ENCODE results near the gene TNK1. TPM values are rescaled to one million over a fixed set of nuclear protein-coding genes. Genes with fewer than 3 reads are reported as not detected.

TNK1 gene
- total RNA-seq, 1 donor from 2014 or later: 5.8 TPM

GRCh38 chr17:7435676-7436555, 55.0 kb downstream of the TNK1 start:
- intact Hi-C loops (cut with DNase I): no loop called here
- peak; percentile 84 for DNase-seq
- TF ChIP-seq, protein P1, sequence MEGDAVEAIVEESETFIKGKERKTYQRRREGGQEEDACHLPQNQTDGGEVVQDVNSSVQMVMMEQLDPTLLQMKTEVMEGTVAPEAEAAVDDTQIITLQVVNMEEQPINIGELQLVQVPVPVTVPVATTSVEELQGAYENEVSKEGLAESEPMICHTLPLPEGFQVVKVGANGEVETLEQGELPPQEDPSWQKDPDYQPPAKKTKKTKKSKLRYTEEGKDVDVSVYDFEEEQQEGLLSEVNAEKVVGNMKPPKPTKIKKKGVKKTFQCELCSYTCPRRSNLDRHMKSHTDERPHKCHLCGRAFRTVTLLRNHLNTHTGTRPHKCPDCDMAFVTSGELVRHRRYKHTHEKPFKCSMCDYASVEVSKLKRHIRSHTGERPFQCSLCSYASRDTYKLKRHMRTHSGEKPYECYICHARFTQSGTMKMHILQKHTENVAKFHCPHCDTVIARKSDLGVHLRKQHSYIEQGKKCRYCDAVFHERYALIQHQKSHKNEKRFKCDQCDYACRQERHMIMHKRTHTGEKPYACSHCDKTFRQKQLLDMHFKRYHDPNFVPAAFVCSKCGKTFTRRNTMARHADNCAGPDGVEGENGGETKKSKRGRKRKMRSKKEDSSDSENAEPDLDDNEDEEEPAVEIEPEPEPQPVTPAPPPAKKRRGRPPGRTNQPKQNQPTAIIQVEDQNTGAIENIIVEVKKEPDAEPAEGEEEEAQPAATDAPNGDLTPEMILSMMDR (IDR thresholded peaks at IDR 0.05): peak; percentile 21

DNA sequence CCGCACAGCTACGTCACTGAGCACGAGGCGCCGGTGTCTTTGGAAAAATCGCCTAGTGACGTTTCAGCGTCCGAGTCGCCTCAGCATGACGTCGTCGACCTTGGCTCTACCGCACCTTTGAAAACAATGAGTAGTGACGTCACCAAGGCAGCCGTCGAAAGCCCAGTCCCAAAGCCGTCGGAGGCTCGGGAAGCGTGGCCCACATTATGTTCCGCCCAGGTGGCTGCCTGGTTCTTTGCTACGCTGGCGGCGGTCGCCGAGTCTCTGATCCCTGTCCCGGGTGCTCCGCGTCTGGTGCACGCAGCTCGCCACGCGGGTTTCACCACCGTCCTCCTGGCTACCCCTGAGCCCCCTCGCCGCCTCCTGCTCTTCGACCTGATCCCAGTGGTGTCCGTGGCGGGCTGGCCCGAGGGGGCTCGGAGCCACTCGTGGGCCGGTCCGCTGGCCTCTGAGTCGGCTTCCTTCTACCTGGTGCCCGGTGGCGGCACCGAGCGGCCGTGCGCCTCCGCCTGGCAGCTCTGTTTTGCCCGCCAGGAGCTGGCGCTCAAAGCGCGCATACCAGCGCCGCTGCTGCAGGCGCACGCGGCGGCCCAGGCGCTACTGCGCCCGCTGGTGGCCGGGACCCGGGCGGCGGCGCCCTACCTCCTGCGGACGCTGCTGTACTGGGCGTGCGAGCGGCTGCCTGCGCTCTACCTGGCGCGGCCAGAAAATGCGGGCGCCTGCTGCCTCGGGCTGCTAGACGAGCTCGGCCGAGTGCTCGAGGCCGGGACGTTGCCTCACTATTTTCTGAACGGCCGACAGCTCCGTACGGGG, 55.9 kb downstream of the TNK1 start:
- H3K4me3 ChIP-seq: peak overlapping the region; percentile 71
- H3K27me3 ChIP-seq: peaks cover 22% of the 10 kb centered on the region
- peak; percentile 94 for DNase-seq
- ATAC-seq: peak; percentile 87
- no peaks in the 10 kb centered on the region for H3K9me3 ChIP-seq
- TF ChIP-seq, protein P1 (IDR thresholded peaks at IDR 0.05): peak; percentile 82
- peak overlapping the region; percentile 48 for H3K27ac ChIP-seq
- intact Hi-C loops (cut with DNase I): no loop called here
- no peaks in the 10 kb centered on the region for H3K36me3 ChIP-seq
- peaks cover 46% of the 10 kb centered on the region for H3K4me1 ChIP-seq

More at GRCh38 chr17:7435676-7436555, 55.0 kb downstream of the TNK1 start:
- ATAC-seq: peak; percentile 11
- H3K9me3 ChIP-seq: no peaks in the 10 kb centered on the region
- no peaks in the 10 kb centered on the region for H3K36me3 ChIP-seq
- H3K4me3 ChIP-seq: peak overlapping the region; percentile 71
- H3K27ac ChIP-seq: peak overlapping the region; percentile 72
- H3K27me3 ChIP-seq: peaks cover 21% of the 10 kb centered on the region
- H3K4me1 ChIP-seq: peaks cover 46% of the 10 kb centered on the region

DNA sequence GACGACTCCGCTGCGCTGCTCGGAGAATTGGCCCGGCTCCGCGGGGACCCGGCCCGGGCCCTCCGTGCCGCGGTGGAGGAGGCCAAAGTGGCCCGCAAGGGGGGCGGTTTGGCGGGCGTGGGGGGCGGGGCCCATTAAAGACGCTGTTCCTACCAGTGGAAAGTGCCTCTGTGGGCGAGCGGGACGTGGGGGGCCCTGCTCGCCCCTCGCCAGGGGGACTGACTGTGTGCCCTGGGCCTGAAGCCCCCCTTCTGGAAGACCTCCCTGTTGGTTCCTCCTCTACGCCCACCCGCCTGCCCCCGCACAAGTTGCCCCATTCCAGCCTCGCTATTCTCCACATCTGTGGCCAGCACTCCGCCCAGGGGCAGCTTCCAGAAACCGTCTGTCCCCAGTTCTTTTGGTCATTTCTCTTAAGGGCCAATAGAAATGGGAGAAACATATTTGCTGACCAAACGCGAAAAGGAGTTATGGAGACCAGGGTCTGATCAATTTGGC, 56.5 kb downstream of the TNK1 start:
- peaks cover 22% of the 10 kb centered on the region for H3K27me3 ChIP-seq
- peaks cover 46% of the 10 kb centered on the region for H3K4me1 ChIP-seq
- TF ChIP-seq, protein P1 (IDR thresholded peaks at IDR 0.05): no peak
- DNase-seq: no peak
- ATAC-seq: no peak
- intact Hi-C loops (cut with DNase I): no loop called here
- peak overlapping the region; percentile 48 for H3K27ac ChIP-seq
- no peaks in the 10 kb centered on the region for H3K36me3 ChIP-seq
- peak overlapping the region; percentile 71 for H3K4me3 ChIP-seq
- no peaks in the 10 kb centered on the region for H3K9me3 ChIP-seq

GRCh38 chr17:7437950-7438614, 57.2 kb downstream of the TNK1 start:
- peak; percentile 9 for ATAC-seq
- Histone ChIP-seq H3K27ac (no peak overlapping the region), H3K27me3 (peaks cover 22% of the 10 kb centered on the region), H3K4me1 (peaks cover 46% of the 10 kb centered on the region), H3K9me3 (no peaks in the 10 kb centered on the region), H3K36me3 (no peaks in the 10 kb centered on the region), H3K4me3 (peak overlapping the region; percentile 71)
- DNase-seq: peak; percentile 88
- intact Hi-C loops (cut with DNase I): no loop called here
- TF ChIP-seq, protein P1 (IDR thresholded peaks at IDR 0.05): no peak
